ENCODE measurements around the gene DKC1. TPM values are rescaled to one million over a fixed set of nuclear protein-coding genes. Genes with fewer than 3 reads are reported as not detected.

The DKC1 gene
- total and polyA plus RNA-seq, 5 donors = 14.0 to 27.0 (median 20.2) TPM

GRCh38 chrX:154761977-154762536 is 607 bp upstream of the DKC1 start:
- H3K27me3 ChIP-seq (ENCODE audit: control insufficient read depth, insufficient read depth) = no peaks in the 10 kb centered on the region
- peak in 1 of 3 donors; percentile 49 for DNase-seq
- peaks cover 2% of the 10 kb centered on the region for H3K4me1 ChIP-seq (ENCODE audit: control insufficient read depth, insufficient read depth, low read length)
- no peaks in the 10 kb centered on the region for H3K9me3 ChIP-seq (ENCODE audit: control insufficient read depth, low read length)
- no peak for ATAC-seq
- peak overlapping the region; percentile 27 for H3K4me3 ChIP-seq (ENCODE audit: low read length)
- intact Hi-C loops (cut with DNase I) = no loop called here
- H3K27ac ChIP-seq (ENCODE audit: low read length) = peak overlapping the region; percentile 52
- 7% methylated on average over 11 of the region's 11 CpGs for WGBS

GRCh38 chrX:154774622-154775021 is 12.0 kb downstream of the DKC1 start:
- intact Hi-C loops (cut with DNase I) = no loop called here
- no peaks in the 10 kb centered on the region for H3K27me3 ChIP-seq (ENCODE audit: control insufficient read depth, insufficient read depth)
- no peak overlapping the region for H3K27ac ChIP-seq (ENCODE audit: low read length)
- DNase-seq (no peak), ATAC-seq (no peak)
- no peaks in the 10 kb centered on the region for H3K9me3 ChIP-seq (ENCODE audit: control insufficient read depth, low read length)
- 81% methylated on average over 5 of the region's 5 CpGs for WGBS
- no peak overlapping the region for H3K4me3 ChIP-seq (ENCODE audit: low read length)
- peaks cover 1% of the 10 kb centered on the region for H3K4me1 ChIP-seq (ENCODE audit: control insufficient read depth, insufficient read depth, low read length)

GRCh38 chrX:154775419-154776349 is 13.0 kb downstream of the DKC1 start:
- H3K27me3 ChIP-seq (ENCODE audit: control insufficient read depth, insufficient read depth) = no peaks in the 10 kb centered on the region
- H3K4me3 ChIP-seq (ENCODE audit: low read length) = no peak overlapping the region
- ATAC-seq (peak; percentile 68 to 80), DNase-seq (no peak)
- H3K27ac ChIP-seq (ENCODE audit: low read length) = peak overlapping the region; percentile 7
- no peaks in the 10 kb centered on the region for H3K9me3 ChIP-seq (ENCODE audit: control insufficient read depth, low read length)
- H3K4me1 ChIP-seq (ENCODE audit: control insufficient read depth, insufficient read depth, low read length) = peaks cover 1% of the 10 kb centered on the region
- 70% methylated on average over 15 of the region's 15 CpGs for WGBS
- intact Hi-C loops (cut with DNase I) = no loop called here

GRCh38 chrX:154776753-154777152 is 14.1 kb downstream of the DKC1 start:
- no peaks in the 10 kb centered on the region for H3K27me3 ChIP-seq (ENCODE audit: control insufficient read depth, insufficient read depth)

GRCh38 chrX:154779261-154779660 is 16.6 kb downstream of the DKC1 start:
- no peaks in the 10 kb centered on the region for H3K9me3 ChIP-seq (ENCODE audit: control insufficient read depth, low read length)
- no peaks in the 10 kb centered on the region for H3K27me3 ChIP-seq (ENCODE audit: control insufficient read depth, insufficient read depth)
- 90% methylated on average over 4 of the region's 4 CpGs for WGBS
- DNase-seq (no peak), ATAC-seq (no peak)
- peaks cover 1% of the 10 kb centered on the region for H3K4me1 ChIP-seq (ENCODE audit: control insufficient read depth, insufficient read depth, low read length)
- no peak overlapping the region for H3K27ac ChIP-seq (ENCODE audit: low read length)
- H3K4me3 ChIP-seq (ENCODE audit: low read length) = no peak overlapping the region
- intact Hi-C loops (cut with DNase I) = no loop called here

More at GRCh38 chrX:154776753-154777152, 14.1 kb downstream of the DKC1 start:
- Histone ChIP-seq H3K4me1 (ENCODE audit: control insufficient read depth, insufficient read depth, low read length) (peaks cover 1% of the 10 kb centered on the region), H3K9me3 (ENCODE audit: control insufficient read depth, low read length) (no peaks in the 10 kb centered on the region), H3K27ac (ENCODE audit: low read length) (no peak overlapping the region), H3K4me3 (ENCODE audit: low read length) (no peak overlapping the region)
- DNase-seq (no peak), ATAC-seq (no peak)
- intact Hi-C loops (cut with DNase I) = no loop called here
- WGBS = 86% methylated on average over 2 of the region's 2 CpGs

- intact Hi-C loops (cut with DNase I) = no loop called here
- H3K27ac ChIP-seq (ENCODE audit: low read length) = no peak overlapping the region
Measured at GRCh38 chrX:154780968-154781367, 18.3 kb downstream of the DKC1 start.

GRCh38 chrX:154784149-154784995 is 21.7 kb downstream of the DKC1 start:
- H3K27ac ChIP-seq (ENCODE audit: low read length) = no peak overlapping the region
- H3K9me3 ChIP-seq (ENCODE audit: control insufficient read depth, low read length) = no peaks in the 10 kb centered on the region
- 86% methylated on average over 13 of the region's 13 CpGs for WGBS

More at GRCh38 chrX:154780968-154781367, 18.3 kb downstream of the DKC1 start:
- no peak overlapping the region for H3K4me3 ChIP-seq (ENCODE audit: low read length)
- no peaks in the 10 kb centered on the region for H3K4me1 ChIP-seq (ENCODE audit: control insufficient read depth, insufficient read depth, low read length)
- no peaks in the 10 kb centered on the region for H3K27me3 ChIP-seq (ENCODE audit: control insufficient read depth, insufficient read depth)
- ATAC-seq (no peak), DNase-seq (no peak)
- no peaks in the 10 kb centered on the region for H3K9me3 ChIP-seq (ENCODE audit: control insufficient read depth, low read length)
- 92% methylated on average over 9 of the region's 9 CpGs for WGBS

GRCh38 chrX:154785716-154786115 is 23.1 kb downstream of the DKC1 start:
- intact Hi-C loops (cut with DNase I) = no loop called here
- Histone ChIP-seq H3K27me3 (ENCODE audit: control insufficient read depth, insufficient read depth) (no peaks in the 10 kb centered on the region), H3K27ac (ENCODE audit: low read length) (no peak overlapping the region), H3K4me1 (ENCODE audit: control insufficient read depth, insufficient read depth, low read length) (no peaks in the 10 kb centered on the region), H3K9me3 (ENCODE audit: control insufficient read depth, low read length) (no peaks in the 10 kb centered on the region), H3K4me3 (ENCODE audit: low read length) (no peak overlapping the region)
- DNase-seq = no peak
- ATAC-seq = no peak
- 49% methylated on average over 6 of the region's 6 CpGs for WGBS

More at GRCh38 chrX:154784149-154784995, 21.7 kb downstream of the DKC1 start:
- ATAC-seq (no peak), DNase-seq (no peak)
- intact Hi-C loops (cut with DNase I) = no loop called here
- no peaks in the 10 kb centered on the region for H3K27me3 ChIP-seq (ENCODE audit: control insufficient read depth, insufficient read depth)
- H3K4me3 ChIP-seq (ENCODE audit: low read length) = no peak overlapping the region
- no peaks in the 10 kb centered on the region for H3K4me1 ChIP-seq (ENCODE audit: control insufficient read depth, insufficient read depth, low read length)

- H3K9me3 ChIP-seq (ENCODE audit: control insufficient read depth, low read length) = no peaks in the 10 kb centered on the region
- DNase-seq (no peak), ATAC-seq (no peak)
- WGBS = 72% methylated on average over 4 of the region's 4 CpGs
- H3K27me3 ChIP-seq (ENCODE audit: control insufficient read depth, insufficient read depth) = no peaks in the 10 kb centered on the region
- no peak overlapping the region for H3K4me3 ChIP-seq (ENCODE audit: low read length)
- intact Hi-C loops (cut with DNase I) = no loop called here
- H3K27ac ChIP-seq (ENCODE audit: low read length) = no peak overlapping the region
- no peaks in the 10 kb centered on the region for H3K4me1 ChIP-seq (ENCODE audit: control insufficient read depth, insufficient read depth, low read length)
Measured at GRCh38 chrX:154791467-154791866, 28.8 kb downstream of the DKC1 start.

GRCh38 chrX:154791939-154792338 is 29.3 kb downstream of the DKC1 start:
- no peak for ATAC-seq

More at GRCh38 chrX:154791939-154792338, 29.3 kb downstream of the DKC1 start:
- Histone ChIP-seq H3K27me3 (ENCODE audit: control insufficient read depth, insufficient read depth) (no peaks in the 10 kb centered on the region), H3K9me3 (ENCODE audit: control insufficient read depth, low read length) (no peaks in the 10 kb centered on the region), H3K4me1 (ENCODE audit: control insufficient read depth, insufficient read depth, low read length) (no peaks in the 10 kb centered on the region), H3K4me3 (ENCODE audit: low read length) (no peak overlapping the region), H3K27ac (ENCODE audit: low read length) (no peak overlapping the region)
- no peak for DNase-seq
- intact Hi-C loops (cut with DNase I) = no loop called here
- WGBS = 95% methylated on average over 8 of the region's 8 CpGs
